GM12891 (cell line): ENCODE data around the gene RTL1.

Experiments used
- DNase-seq: peaks from one replicate; pipeline ENCODE4 v3.0.0; 2011; ENCODE audit warnings: low spot score; ENCODE audit not compliant: insufficient read length
- FAIRE-seq: peaks from 2 replicates; lab custom pipeline; 2011; peaks lifted over from hg19 to GRCh38; lab: Jason Lieb, UNC
- PAX5 ChIP-seq: IDR thresholded peaks from 2 replicates; pipeline ENCODE4 v1.6.1; 2011; ENCODE audit warnings: low read length, moderate library complexity, mild to moderate bottlenecking; ENCODE audit not compliant: insufficient read depth, severe bottlenecking
- POLR2A ChIP-seq: IDR thresholded peaks from 2 replicates; pipeline ENCODE4 v1.6.1; 2011; ENCODE audit warnings: low read depth, low read length, control low read depth
- POLR2AphosphoS5 ChIP-seq: IDR thresholded peaks from 2 replicates; pipeline ENCODE4 v1.6.1; 2011; ENCODE audit warnings: low read depth, low read length, control low read depth
- POU2F2 ChIP-seq: IDR thresholded peaks from 2 replicates; pipeline ENCODE4 v1.6.1; 2011; ENCODE audit warnings: low read depth, mild to moderate bottlenecking, control low read depth, low read length, moderate library complexity
- SPI1 ChIP-seq: IDR thresholded peaks from 2 replicates; pipeline ENCODE4 v1.6.1; 2011; ENCODE audit warnings: low read depth, low read length, control low read depth
- TAF1 ChIP-seq: IDR thresholded peaks from 2 replicates; pipeline ENCODE4 v1.6.1; 2011; ENCODE audit warnings: low read depth, low read length, control low read depth

Gene RTL1

DNA sequence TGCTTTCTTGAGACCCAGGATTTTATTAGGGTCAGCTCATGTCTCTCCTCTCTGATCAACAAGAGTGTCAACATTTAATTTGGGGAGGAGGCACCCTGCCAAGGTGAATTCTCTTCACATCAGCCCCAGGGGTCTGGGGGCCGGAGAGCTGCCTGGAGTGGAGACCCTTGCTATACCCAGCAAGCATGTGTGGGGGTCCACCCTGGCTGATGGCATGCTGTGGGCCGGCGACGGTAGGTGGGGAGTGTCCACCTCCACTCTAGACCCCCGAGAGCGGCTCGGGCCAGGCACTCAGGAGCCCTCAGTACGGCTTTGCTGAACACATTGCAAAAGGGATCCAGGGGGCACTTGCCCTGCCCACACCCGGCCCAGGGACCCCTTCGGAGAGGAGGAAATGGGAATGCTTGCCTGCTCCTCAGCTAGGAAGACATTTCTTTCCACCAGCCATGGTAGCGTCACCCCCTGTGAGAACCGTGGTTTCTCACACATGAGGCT, 67.2 kb downstream of the RTL1 start:
- no peak for FAIRE-seq

DNA sequence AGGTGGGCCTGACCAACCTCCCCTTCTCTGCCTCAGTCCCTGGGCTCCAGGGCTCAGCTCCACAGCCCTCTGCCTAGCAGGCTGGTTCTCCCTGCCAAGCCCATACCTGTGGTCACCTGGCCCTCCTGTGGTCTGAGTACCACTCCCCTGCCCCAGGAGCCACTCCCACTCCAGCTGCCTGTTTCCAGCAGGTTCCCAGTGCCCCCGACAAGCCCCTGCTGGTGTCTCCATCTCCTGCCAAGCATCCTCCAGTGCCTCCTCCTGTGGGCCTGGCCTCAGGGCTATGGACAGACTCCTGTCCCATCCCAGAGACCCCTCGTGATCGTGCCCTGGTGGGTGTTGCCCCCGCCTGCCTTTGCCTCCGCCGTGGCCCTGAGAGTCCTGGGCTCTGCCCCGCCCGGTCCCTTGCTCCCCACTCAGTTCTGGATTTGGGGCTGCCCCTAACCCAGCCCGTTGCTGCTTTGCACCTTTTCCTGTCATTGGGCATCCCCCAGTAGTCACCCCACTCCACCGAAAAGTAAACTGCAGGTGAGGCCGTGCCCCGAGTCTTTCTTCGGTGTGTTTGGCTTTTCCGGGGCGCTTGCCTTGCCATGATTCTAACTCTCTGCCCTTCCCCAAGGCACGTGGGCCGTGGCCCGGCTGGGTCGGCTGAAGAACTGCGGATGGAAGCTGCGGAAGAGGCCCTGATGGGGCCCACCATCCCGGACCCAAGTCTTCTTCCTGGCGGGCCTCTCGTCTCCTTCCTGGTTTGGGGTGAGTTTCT, 67.8 kb downstream of the RTL1 start:
- FAIRE-seq (no peak), DNase-seq (no peak)
- TF ChIP-seq TAF1 (no peak), SPI1 (no peak), PAX5 (no peak), POU2F2 (no peak), POLR2A (no peak), POLR2AphosphoS5 (no peak)

More for the DNA sequence above, 67.2 kb downstream of the RTL1 start:
- no peak for TF ChIP-seq PAX5
- TF ChIP-seq POLR2AphosphoS5 = no peak
- no peak for TF ChIP-seq POU2F2
- no peak for TF ChIP-seq SPI1
- TF ChIP-seq TAF1 = no peak
- no peak for TF ChIP-seq POLR2A
- DNase-seq = no peak

DNA sequence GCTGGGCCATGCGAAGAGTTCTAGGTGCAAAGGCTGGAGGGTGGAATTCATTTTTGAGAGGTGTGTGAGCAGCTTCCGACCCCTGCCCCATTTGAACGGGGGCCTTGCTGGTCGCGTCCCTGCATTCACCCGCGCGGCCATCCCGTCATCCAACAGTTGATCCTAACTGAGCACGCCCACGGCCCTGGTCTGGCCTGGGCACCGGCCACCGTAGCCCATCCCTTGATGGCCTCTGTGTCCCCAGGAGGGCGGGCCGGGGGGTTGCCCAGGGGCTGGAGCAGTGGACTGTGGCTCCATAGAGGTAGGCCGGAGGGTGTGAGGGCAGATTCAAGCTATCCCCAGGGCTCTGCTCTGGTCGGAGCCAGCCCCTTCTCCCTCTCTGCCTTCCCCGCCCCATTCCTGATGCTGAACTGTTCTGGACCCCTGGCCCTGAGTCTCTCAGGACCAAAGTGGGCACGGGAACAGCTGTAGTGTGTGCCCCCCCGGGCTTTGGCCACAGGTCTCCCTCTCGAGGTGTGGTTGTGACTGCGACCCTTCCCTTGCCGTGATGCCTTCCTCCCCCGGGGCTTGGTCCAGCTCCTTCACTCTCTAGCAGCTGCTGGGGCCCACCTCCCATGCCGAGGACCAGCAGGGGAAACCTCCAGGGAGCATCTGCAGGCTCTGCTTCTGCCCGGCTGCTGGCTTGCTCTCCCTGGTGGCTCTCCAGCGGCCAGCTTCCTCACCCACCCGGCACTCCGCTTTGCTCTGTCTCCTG, 68.6 kb downstream of the RTL1 start:
- DNase-seq (no peak), FAIRE-seq (no peak)
- TF ChIP-seq POLR2A (no peak), PAX5 (no peak), POLR2AphosphoS5 (no peak), SPI1 (no peak), TAF1 (no peak), POU2F2 (no peak)

DNA sequence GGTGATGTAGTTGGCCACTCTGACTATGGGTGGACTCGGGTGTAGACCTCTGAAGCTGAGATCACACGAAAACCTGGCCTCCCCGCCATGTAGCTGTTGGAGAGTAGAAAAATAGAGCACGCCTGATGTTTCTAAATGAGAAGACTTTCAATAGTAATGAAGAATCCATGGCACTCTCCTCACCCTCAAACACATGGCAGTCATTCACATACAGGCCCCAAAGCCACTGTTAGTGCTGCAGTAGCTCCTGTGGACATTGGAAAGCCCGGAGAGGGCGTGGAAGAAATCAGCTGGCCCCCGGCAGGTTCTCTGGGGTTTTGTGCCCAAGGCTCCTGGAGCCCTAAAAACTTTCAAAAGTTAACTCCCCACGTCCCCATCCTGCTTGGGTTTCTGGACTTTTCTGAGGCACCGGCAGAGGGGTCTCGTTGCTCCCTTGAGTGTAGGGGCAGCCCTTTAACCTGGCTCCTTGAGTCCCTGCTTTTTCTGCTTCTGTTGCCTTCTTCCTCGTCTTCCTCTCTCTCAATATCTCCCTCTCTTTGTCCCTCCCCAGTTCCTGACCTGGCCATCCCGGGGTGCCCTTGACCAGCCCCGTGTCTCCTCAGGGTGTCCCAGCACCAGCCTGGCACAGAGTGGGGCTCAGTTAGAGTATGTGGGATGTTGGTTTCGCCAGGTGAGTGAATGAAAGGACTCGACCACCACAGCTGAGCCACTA, 69.3 kb downstream of the RTL1 start:
- FAIRE-seq = no peak
- TF ChIP-seq POLR2AphosphoS5 = no peak
- no peak for TF ChIP-seq SPI1
- TF ChIP-seq POU2F2 = no peak
- no peak for TF ChIP-seq PAX5
- no peak for TF ChIP-seq POLR2A
- no peak for TF ChIP-seq TAF1

DNA sequence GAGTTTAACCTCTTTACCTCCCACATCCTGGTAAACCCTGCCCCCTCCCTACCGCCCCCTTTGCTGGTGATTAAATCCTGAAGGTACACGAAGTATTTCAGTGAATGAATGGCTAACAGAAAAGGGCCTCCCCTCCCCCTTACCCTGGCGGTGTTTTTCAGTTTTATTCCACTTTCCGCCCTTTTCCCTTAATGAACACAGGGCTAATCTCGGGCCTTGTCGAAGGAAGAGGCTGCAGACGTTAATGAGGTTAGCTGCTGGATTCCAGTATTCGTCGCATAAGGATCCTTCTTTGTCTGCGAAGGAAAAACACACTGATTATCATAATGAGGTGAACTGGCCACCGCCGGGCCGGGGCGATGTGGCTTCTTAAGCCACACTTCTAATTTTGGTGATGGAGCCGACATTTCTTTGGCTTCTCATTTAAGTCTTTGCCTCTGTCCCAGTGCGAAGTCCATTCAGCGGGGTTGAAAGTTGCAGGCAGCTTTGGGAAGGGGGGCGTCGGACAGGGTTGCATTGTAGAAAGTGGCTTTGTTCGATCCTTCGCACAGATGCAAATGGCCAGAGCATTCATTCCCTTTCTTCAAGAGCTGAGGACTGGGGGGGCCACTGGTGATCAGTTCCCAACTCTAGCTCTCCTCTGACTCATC, 71.1 kb downstream of the RTL1 start:
- DNase-seq (no peak), FAIRE-seq (no peak)
- TF ChIP-seq TAF1 (no peak), POLR2A (no peak), POLR2AphosphoS5 (no peak), POU2F2 (no peak), SPI1 (no peak), PAX5 (no peak)

More for the DNA sequence above, 69.3 kb downstream of the RTL1 start:
- no peak for DNase-seq

DNA sequence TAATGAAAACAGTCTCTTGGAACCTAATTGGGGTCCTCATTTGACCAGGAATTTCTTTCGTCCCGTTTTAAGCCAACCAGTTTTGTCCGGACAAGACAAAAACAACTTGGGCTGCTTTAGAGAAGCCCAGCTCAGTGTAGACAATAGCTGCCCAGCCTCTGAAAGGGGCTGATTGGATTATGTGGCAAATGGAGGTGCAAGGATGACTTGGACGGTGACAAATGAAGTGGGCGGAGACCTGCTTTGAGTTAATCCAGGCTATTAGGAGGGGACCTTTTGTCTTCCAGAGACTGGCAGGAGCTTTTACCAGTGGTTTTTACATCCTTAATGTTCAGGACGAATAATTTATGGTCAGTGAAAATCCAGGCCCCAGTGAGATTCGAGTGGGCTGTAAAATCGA, 72.8 kb downstream of the RTL1 start:
- DNase-seq (no peak), FAIRE-seq (no peak)
- no peak for TF ChIP-seq PAX5
- no peak for TF ChIP-seq POU2F2
- TF ChIP-seq TAF1 = no peak
- no peak for TF ChIP-seq POLR2AphosphoS5
- no peak for TF ChIP-seq SPI1
- TF ChIP-seq POLR2A = no peak
